ENCODE measurements around the gene OR1J2. TPM values are rescaled to one million over a fixed set of nuclear protein-coding genes. Genes with fewer than 3 reads are reported as not detected.

OR1J2 gene
- polyA plus RNA-seq, 1 donor = not detected

- H3K36me3 ChIP-seq (ENCODE audit: control insufficient read depth, insufficient read depth, low read length) = no peaks in the 10 kb centered on the region
- DNase-seq = no peak
- H3K27ac ChIP-seq (ENCODE audit: low read length) = no peak overlapping the region
- no peak overlapping the region for H3K4me3 ChIP-seq (ENCODE audit: low read length)
- no peaks in the 10 kb centered on the region for H3K27me3 ChIP-seq (ENCODE audit: control insufficient read depth, insufficient read depth, low read length)
- H3K4me1 ChIP-seq (ENCODE audit: control insufficient read depth, insufficient read depth, low read length) = no peaks in the 10 kb centered on the region
- H3K9me3 ChIP-seq (ENCODE audit: control insufficient read depth, low read depth, low read length) = no peaks in the 10 kb centered on the region
- WGBS (ENCODE audit: insufficient coverage, low lambda C conversion rate) = 80% methylated on average over 1 of the region's 8 CpGs
These were observed 35.6 kb downstream of the OR1J2 start for GRCh38 chr9:122546196-122546595.

- DNase-seq = no peak
These were observed 40.8 kb downstream of the OR1J2 start for GRCh38 chr9:122551371-122551770.

GRCh38 chr9:122552812-122553211 is 42.2 kb downstream of the OR1J2 start, which contains the start of gene OR1N2:
OR1N2 (plus strand) TSS chr9:122553112; CDS start chr9:122553212, 100 bp downstream.
- H3K36me3 ChIP-seq (ENCODE audit: control insufficient read depth, insufficient read depth, low read length) = no peaks in the 10 kb centered on the region
- no peak for DNase-seq
- WGBS (ENCODE audit: insufficient coverage, low lambda C conversion rate) = no CpG with 5 or more reads among the region's 2 CpGs
- no peaks in the 10 kb centered on the region for H3K9me3 ChIP-seq (ENCODE audit: control insufficient read depth, low read depth, low read length)
- no peak within 1 kb of the TSS for H3K27ac ChIP-seq (ENCODE audit: low read length)
- peaks cover 6% of the 10 kb centered on the region for H3K27me3 ChIP-seq (ENCODE audit: control insufficient read depth, insufficient read depth, low read length)
- no peaks in the 10 kb centered on the region for H3K4me1 ChIP-seq (ENCODE audit: control insufficient read depth, insufficient read depth, low read length)
- H3K4me3 ChIP-seq (ENCODE audit: low read length) = no peak within 1 kb of the TSS

More at GRCh38 chr9:122551371-122551770, 40.8 kb downstream of the OR1J2 start:
- Histone ChIP-seq H3K4me1 (ENCODE audit: control insufficient read depth, insufficient read depth, low read length) (no peaks in the 10 kb centered on the region), H3K36me3 (ENCODE audit: control insufficient read depth, insufficient read depth, low read length) (no peaks in the 10 kb centered on the region), H3K27me3 (ENCODE audit: control insufficient read depth, insufficient read depth, low read length) (peaks cover 6% of the 10 kb centered on the region), H3K4me3 (ENCODE audit: low read length) (no peak overlapping the region), H3K9me3 (ENCODE audit: control insufficient read depth, low read depth, low read length) (no peaks in the 10 kb centered on the region), H3K27ac (ENCODE audit: low read length) (no peak overlapping the region)
- no CpG with 5 or more reads among the region's 5 CpGs for WGBS (ENCODE audit: insufficient coverage, low lambda C conversion rate)

Other genes starting within 250 kb of the OR1J2 start
- 16.2 TPM for gene RBM18, start 246.0 kb upstream of the OR1J2 start, polyA plus RNA-seq
- 59.7 TPM for gene MRRF, start 245.9 kb upstream of the OR1J2 start, polyA plus RNA-seq
- gene PTGS1, start 139.8 kb upstream of the OR1J2 start, polyA plus RNA-seq = 9.2 TPM
- not detected for gene OR1J1, start 32.9 kb upstream of the OR1J2 start, polyA plus RNA-seq
- gene OR1J4, start 8.3 kb downstream of the OR1J2 start, polyA plus RNA-seq = not detected
- gene OR1N1, start 16.5 kb downstream of the OR1J2 start, polyA plus RNA-seq = not detected
- gene OR1N2, start 42.3 kb downstream of the OR1J2 start, polyA plus RNA-seq = not detected
- gene OR1L8, start 72.6 kb downstream of the OR1J2 start, polyA plus RNA-seq = 0.13 TPM
- gene OR1Q1, start 103.9 kb downstream of the OR1J2 start, polyA plus RNA-seq = not detected
- not detected for gene OR1B1, start 146.8 kb downstream of the OR1J2 start, polyA plus RNA-seq
- gene OR1L1, start 150.9 kb downstream of the OR1J2 start, polyA plus RNA-seq = not detected
- not detected for gene OR1L3, start 164.3 kb downstream of the OR1J2 start, polyA plus RNA-seq
- not detected for gene OR1L4, start 213.2 kb downstream of the OR1J2 start, polyA plus RNA-seq
- gene OR1L6, start 231.5 kb downstream of the OR1J2 start, polyA plus RNA-seq = not detected